HG02852 (cell line): ENCODE results near the gene AP1B1.

Source experiments
- ATAC-seq: cut with Tn5 transposase; IDR thresholded peaks from one replicate; pipeline ENCODE4 v1.9.1; 2021; ENCODE audit warnings: mild to moderate bottlenecking, moderate library complexity; ENCODE audit not compliant: unreplicated experiment

AP1B1 gene

DNA sequence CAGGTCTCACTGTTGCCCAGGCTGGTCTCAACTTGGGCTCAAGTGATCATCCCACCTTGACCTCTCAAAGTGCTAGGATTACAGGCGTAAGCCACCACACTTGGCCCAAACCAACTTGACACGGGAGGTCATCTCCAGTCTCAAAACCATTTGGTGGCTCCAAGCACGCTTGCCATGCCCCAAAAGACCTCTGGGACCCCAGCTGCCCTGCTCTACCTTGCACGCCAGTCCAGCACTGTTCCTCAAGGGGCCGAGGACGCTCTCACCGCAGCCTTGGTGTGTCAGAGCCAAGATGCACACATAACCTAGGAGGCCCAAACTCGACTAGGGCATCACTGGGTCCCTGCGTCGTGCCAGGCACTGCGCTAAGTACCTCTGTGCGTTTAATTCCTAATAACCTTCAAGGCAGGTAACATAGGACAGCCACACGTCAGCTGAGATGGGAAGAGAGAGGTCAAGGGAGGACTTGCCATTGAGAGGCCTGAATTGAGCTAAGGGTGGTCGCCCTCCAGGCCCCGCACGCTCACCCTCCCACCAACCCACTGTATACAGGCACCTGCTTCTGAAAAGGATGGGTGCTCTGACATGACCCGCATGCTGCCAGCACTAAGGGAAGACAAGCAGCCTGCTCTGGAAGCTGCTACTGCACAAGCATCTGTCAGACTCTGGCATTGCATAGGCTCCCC is 86.5 kb downstream of the AP1B1 start:
- ATAC-seq = no peak

DNA sequence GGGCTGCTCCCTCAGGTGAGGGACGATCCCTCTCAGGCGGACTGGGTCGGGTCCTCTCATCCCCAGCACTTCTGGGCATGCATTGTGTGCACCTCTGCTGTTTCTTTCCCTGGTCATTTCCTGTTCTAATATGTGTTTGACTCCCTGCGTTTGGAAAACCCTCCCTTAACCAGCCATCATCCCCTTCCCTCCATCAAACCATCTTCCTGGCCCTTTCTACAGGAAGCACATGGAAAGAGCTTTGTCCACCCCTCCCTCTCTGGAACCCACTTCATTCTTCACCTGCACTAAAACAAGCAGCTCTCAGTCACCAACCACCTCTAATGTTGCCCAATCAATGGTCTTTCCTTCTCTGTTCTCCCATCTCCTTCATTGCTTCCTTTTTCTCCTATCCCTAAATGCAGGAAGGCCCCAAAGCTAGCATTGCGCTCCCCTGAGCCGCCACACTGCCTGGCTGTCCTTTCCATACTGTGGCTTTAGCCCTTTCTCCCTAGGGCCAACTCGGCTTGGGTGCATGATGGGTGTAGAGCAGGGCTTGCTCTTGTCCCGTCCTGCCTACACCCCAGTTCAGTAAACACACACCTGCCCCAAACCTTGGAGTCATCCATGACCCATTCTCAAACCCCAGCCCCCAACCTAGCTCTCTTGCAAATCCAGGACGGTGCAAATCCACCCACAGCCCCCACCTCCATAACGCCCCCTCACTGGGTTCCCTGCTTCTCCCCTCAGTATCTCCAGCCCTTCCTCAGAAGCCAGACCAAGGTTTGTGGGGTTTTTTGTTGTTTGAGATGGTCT is 87.4 kb downstream of the AP1B1 start:
- ATAC-seq = no peak

GRCh38 chr22:29300467-29300806 is 87.9 kb downstream of the AP1B1 start:
- no peak for ATAC-seq

GRCh38 chr22:29299136-29299900 is 89.1 kb downstream of the AP1B1 start:
- ATAC-seq = no peak

GRCh38 chr22:29298641-29299040 is 89.7 kb downstream of the AP1B1 start:
- ATAC-seq = no peak

DNA sequence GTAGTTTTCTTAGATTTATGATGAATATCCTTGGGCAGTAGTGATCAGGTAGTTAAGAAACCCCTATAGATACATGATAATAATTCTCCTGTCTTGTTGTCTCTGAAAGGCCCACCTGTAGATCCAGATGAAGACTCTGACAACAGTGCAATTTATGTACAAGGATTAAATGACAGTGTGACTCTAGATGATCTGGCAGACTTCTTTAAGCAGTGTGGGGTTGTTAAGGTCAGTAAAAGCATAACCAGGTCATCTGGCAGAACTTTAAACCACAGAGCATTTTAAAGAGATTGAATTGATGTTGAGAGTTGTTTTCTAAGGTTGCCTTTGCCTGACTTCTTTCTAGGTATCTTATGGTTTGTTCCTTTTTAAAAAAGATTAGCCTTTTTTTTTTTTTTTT is 96.0 kb downstream of the AP1B1 start:
- no peak for ATAC-seq

DNA sequence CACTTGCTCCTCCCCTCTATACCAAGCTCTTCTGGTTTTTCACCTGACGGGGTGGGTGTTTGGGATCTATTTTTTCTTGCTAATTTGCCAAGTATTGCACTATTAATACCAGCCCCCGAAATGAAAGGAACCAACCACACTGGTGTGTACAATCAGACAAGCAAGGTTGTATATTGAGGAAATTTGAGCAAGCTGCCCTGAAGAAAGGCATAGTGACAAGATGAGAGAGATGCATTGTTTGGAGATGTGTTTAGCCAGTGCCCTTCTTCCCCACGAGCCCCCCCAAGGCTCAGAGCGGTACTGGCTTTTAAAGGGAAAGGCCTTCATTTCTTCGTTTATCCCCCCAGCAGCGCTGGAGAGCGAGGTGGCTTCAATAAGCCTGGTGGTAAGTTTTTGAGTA is 97.2 kb downstream of the AP1B1 start:
- ATAC-seq = no peak

- ATAC-seq = no peak
These were observed 98.3 kb downstream of the AP1B1 start for GRCh38 chr22:29290061-29290460.

GRCh38 chr22:29288837-29289236 is 99.5 kb downstream of the AP1B1 start:
- ATAC-seq = no peak

DNA sequence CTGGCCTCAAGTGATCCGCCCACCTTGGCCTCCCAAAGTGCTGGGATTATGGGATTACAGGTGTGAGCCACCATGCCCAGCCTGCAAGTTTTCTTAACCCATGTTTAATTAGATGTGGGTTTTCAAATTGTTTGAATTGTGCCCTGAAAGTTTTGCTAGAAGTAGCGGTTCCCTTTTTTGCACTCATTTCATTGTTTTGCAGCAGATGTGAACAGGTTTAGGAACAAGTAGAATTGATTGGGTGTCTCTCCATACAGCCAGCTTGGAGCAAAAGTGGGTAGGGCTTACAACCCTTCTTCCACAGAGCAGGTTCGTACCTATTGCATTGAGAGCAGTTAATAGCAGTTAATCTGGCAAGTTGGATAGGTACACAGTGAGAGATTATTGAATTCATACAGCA is 104.2 kb downstream of the AP1B1 start:
- no peak for ATAC-seq

DNA sequence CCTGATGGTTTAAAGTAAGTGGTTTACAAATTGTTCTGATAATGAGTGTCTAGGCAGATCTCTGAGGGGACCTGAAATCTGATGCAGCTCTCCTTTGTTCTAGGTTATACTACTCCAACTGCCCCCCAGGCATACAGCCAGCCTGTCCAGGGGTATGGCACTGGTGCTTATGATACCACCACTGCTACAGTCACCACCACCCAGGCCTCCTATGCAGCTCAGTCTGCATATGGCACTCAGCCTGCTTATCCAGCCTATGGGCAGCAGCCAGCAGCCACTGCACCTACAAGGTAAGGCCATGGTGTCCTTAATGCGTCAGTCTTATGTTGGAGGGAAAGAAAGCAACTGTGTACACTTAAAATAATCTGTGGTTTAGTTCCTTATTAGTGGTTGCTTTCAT is 110.4 kb downstream of the AP1B1 start:
- ATAC-seq = no peak
